ENCODE results near the gene PLK2.

DNA sequence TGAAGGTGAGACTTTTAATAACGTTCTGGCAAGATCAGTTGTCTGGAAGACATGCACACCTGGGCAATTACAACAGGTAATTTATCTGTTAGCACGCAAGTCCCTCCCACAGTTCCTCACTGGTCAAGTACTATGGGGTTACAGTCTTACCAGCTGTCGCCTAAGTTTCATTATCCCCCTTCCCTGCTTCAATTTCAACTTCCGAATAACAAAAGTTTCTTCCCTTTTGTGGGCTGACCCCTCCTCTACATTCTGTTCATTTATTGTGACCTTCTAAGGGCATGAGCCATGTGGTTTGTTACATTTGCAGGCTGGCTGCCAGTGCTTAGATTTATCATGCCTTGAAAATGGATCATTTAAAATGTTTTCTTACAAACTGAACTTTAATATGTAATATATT, 47.8 kb upstream of the PLK2 start:
- TF ChIP-seq, protein P1, sequence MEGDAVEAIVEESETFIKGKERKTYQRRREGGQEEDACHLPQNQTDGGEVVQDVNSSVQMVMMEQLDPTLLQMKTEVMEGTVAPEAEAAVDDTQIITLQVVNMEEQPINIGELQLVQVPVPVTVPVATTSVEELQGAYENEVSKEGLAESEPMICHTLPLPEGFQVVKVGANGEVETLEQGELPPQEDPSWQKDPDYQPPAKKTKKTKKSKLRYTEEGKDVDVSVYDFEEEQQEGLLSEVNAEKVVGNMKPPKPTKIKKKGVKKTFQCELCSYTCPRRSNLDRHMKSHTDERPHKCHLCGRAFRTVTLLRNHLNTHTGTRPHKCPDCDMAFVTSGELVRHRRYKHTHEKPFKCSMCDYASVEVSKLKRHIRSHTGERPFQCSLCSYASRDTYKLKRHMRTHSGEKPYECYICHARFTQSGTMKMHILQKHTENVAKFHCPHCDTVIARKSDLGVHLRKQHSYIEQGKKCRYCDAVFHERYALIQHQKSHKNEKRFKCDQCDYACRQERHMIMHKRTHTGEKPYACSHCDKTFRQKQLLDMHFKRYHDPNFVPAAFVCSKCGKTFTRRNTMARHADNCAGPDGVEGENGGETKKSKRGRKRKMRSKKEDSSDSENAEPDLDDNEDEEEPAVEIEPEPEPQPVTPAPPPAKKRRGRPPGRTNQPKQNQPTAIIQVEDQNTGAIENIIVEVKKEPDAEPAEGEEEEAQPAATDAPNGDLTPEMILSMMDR (IDR thresholded peaks at IDR 0.05) = no peak
- TF ChIP-seq EP300 (IDR thresholded peaks at IDR 0.05) (no peak), POLR2A (IDR thresholded peaks at IDR 0.05; ENCODE audit: low read depth) (no peak)

All from esophagus muscularis mucosa (tissue), 4 donors.